Measurements from ENCODE around the gene FBXO2.
A peak's percentile ranks its signal among the peaks of the same experiment; 100 is the strongest.
"Not testable (repeated sequence)": the region's sequence is repeated elsewhere in the genome, so short reads cannot be mapped to it uniquely, and the experiment has no call there.

FBXO2 gene

DNA sequence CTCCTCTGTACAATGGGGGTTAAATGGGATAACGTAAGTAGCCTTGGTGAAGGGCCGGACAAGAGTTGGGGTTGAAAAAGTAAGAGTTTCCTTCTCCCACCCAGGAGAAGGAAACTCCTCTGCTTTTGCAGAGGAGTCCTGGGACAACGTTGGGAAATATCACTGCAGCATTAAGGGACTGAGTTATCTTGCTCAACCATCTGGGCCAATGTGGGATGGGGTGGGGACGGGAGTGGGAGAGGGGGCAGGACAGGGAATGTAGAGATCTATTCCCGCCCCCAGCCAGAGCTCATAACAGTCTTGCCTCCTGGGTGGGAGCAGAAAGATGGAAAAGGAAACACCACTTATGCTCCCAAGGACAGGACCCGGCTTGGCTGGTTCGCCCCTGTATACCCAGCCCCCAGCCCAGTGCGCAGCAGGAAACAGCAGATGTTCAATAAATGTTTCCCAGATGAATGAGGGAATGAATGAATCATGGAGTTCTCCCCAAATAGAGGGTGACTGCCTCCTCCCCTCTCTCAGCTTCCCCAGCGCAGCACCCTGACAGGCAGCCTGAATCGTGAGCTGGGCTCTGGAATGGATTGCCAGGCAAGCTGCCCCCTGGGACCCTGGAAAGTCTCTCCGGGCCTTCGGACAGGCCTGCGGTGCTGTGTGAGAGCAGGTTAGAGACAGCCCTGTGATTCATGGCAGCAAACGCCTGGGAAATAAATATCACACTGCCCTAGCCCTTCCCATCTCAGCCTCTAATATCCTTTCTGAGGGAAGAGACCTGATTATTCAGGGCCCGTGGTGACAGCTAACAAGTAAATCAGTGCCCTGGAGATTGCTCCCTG is 24.8 kb downstream of the FBXO2 start:
- no peak for DNase-seq (ENCODE audit: low read depth)

DNA sequence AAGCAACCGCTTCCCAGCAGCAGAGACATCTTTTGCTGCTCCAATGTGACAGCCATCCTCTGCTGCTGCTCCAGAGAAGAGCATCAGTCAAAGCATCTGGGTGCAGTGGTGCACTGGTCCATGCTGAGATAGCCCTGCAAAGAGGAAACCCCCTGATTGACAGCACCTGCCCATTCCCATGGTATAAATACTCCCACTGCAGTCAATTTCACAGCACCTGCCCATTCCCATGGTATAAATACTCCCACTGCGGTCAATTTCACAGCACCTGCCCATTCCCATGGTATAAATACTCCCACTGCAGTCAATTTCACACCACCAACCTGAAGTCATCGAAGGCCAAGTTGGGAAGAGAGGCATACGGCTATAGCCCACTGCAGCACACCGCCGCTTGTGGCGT is 25.5 kb downstream of the FBXO2 start:
- no peak for DNase-seq (ENCODE audit: low read depth)

DNA sequence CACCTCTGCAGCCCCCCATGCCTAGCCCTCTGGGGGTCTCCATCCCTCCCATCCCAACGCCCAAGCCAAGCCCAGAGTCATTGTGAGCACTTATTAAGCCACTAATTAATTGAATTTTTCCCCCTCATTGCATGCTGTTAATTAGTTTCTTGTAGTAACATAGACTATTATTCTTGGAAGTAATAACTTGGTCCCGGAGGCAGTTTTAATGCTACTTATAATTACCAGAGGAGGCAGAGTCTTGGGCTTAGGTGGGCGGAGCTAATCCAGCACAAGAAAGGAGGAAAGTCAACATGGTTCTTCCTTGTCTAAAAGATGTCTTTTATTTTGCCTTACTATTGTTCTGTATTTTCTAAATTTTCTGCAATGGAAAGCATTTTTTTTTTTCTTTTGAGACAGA is 27.7 kb downstream of the FBXO2 start:
- no peak for DNase-seq (ENCODE audit: low read depth)

DNA sequence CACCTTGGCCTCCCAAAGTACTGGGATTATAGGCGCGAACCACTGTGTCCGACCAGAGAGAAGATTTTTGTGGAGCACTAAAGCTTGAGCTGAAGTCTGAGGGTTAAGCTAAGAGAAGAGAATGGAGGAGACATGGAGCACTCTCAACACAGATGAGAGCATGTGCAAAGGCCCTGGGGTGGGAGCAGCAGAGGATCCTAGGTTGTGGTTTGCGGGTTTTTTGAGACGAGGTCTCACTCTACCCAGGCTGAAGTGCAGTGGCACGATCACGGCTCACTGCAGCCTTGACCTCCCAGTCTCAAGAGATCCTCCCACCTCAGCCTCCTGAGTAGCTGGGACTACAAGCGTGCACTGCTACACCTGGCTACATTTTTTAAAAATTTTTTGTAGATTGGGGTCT is 30.5 kb downstream of the FBXO2 start:
- DNase-seq (ENCODE audit: low read depth): no peak

DNA sequence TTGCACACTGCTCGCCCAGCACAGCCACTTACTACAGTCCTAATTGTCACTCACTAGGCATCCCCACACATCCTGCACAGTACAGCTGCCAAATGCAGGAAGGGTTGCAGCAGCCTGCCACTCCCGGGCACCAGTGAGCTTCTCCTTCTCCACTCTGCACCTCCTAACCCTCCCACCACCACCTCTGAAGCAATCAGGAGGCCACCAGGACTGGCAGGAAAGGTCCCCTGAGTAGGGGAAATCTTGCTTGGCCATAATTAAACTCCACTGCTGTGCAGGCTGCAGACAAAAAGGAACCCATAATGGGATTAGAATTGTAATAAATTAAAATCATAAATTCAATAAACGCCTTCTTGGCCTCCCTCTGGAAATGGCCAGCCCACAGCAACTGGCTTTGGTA is 31.8 kb downstream of the FBXO2 start:
- DNase-seq (ENCODE audit: low read depth): no peak

DNA sequence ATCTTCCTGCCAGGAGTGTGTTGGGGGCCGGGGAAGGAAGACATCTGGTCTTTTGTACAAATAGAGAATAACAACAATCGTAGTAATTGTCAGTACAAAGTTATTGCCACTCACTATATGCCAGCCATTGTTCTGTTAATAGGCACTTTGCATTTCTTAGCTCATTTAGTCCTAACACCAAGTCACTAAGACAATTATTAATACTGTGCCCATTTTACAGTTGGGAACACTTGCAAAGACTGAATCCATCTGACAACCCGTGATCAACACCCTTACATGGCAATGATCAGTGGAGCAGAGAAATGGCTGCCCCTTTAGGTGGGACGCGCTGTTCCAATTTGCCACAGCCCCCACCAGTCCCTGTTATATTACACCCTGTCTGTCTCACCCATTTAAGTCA is 33.3 kb downstream of the FBXO2 start:
- DNase-seq (ENCODE audit: low read depth): no peak

DNA sequence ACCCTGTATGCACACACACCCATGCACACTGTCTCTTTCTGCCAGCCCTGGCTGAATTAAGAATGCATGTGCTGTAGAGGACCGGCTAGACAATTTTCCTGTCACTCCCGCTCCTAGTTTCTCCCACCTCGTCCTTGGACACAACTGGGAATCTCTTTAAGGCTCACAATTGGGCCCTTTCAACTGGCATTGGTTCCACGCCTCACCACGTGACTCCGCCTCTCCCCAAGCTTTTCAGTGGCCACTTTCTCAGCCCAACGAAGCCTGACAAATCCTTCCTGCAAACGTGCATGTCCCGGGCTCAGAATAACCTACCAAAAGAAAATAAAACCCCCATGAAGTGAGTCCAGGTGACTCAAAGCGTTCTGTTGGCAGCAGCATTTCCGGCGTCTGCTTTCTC is 33.8 kb downstream of the FBXO2 start:
- no peak for DNase-seq (ENCODE audit: low read depth)

DNA sequence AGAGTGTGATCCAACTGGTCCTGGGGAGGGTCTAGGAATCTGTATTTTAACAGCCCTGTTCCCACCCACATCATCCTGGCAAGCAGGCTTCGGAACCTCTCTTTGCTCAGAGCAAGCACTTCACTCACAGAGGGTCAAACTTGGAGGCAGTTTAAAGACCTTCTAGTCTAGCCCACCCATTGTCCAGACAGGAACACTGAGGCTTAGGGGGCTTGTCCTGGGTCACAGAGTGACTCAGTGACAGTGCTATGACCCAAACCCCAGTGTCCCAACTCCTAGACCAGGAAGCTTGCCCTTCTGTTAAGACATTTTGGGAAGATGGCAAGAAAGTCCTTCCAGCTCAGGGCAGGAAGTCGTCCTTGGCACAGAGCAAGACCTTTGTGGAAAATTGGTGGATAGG is 36.5 kb downstream of the FBXO2 start:
- DNase-seq (ENCODE audit: low read depth): no peak

DNA sequence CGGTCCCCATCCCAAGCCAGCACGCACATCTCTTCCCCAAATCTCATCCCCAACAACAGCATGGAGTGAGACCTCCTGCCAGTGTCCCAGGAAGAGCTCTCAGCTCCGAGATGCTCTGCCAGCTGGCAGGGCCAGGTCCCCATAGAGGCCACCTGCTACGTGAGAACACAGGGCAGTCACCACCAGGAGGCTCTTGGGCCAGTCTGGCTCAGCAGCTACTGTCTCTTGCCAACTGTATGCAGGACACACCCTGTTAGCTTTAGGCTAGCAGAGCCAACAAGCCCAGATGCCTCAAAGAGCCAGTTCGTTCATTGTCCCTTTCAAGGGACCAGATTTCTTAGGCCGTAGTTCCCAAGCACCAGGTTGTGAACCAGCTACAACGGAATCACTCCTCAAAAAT is 36.9 kb downstream of the FBXO2 start:
- no peak for DNase-seq (ENCODE audit: low read depth)

DNA sequence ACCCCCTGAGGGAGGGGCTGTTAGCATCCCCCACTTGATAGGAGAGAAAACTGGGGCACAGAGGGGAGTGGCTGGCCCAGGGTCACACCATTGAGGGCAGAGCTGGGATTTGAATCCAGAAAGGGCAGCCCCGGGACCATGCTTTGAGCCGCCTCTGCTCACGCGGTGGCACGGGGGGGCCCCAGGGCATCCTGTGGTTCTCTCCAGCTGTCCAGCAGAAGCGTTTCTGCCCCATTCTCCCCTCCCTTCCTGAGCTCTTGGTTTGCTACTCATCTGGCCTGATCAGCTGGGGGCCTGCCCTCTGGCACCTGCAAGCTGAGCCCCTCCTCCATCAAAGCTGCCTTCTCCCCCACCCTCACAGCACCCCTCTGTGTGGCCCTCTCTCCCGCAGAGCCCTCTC is 37.5 kb downstream of the FBXO2 start:
- DNase-seq (ENCODE audit: low read depth): no peak

DNA sequence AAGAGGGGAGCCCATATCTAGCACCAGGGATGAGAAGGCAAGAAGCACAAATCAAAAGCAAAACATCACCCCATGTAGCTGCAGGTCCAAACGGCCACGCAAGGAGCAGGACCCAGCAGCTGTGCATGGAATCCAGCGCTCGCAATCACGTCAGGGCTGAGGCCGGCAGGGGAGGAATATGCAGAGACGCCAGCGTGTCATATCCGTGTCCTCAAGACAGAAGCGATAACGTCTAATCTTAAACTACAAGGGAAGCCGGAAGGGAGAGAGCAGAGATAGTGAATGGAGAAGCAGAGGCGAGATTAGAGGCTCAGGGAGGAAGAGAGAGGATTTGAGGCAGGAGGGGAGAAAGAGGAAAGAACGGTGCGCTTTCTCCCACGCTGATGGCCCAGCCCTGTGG is 39.1 kb downstream of the FBXO2 start:
- DNase-seq (ENCODE audit: low read depth): no peak

DNA sequence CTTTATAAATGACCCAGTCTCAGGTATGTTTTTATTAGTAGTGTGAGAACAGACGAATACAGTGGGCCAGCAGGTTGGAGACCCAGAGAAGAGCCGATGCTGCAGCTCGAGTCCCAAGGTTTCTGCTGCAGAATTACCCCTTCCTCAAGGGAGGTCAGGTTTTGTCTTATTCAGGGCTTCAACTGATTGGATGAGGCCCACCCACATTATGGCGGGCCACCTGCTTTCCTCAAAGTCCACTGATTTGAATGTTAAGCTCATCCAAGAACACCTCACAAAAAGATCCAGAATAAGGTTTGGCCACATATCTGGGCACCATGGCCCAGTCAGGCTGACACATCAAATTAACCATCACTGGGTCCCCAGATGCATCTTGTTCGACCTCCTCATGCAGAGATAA is 40.9 kb downstream of the FBXO2 start:
- no peak for DNase-seq (ENCODE audit: low read depth)

DNA sequence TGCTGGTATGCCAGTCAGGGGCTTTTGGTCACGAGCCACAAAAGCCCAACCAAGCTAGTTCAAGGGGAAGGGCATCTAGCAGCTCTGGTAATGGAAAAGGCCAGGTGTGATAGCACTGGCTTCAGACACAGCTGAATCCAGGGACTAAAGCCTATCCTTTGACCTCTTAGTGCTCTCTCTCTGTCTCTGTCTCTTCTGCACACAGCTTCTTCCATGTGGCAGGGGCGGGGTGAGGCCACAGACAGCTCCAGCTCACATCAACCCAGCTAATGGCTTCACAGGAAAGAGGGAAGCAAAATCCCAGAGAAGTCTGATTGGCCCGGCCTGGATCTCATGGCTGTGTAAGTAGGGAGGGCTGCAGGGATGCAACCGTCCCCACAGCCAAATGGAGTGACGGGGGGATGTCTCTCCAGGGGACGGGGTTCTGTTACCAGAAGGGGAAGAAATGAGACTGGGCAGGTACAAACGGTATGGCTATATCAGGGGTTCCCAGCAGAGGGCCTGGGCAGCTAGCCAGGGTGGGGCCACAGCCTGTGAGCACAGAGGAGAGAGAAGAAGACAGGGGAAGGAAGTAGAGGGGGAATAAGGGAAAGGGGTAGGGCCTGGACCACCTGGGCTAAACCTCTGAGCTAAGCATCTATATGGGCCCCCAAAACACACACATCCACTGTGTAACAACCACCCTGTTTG is 42.4 kb downstream of the FBXO2 start:
- DNase-seq (ENCODE audit: low read depth): no peak

DNA sequence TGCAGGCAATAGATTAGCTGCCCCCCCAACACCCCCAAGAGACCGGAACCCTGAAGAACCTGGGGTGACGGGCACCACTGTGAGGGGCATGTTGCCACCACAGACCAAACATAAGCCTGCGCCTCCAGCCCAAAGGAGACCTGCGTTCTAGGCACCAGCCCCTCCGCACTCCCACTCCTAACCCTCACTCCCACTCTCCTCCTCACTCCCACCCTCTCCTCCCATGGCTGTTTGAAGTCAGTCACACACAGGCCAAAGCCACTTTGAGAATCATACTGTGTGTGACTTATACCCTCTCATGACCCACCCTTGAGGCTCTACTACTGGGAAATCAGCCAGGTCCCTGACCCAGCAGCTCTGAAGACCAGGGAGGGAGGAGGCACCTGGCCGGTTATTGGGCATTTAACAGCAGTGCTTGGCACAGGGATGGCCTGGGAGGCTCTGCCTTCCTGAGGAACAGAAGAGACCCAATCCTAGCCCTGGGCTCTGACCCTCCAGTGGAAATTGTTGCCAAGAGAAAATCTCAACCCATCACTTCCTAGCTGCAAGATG is 43.5 kb downstream of the FBXO2 start:
- no peak for DNase-seq (ENCODE audit: low read depth)

DNA sequence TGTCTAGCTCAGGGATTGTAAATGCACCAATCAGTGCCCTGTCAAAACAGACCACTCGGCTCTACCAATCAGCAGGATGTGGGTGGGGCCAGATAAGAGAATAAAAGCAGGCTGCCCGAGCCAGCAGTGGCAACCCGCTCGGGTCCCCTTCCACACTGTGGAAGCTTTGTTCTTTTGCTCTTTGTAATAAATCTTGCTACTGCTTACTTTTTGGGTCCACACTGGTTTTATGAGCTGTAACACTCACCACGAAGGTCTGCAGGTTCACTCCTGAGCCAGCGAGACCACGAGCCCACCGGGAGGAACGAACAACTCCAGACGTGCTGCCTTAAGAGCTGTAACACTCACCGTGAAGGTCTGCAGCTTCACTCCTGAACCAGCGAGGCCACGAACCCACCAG is 44.9 kb downstream of the FBXO2 start:
- DNase-seq (ENCODE audit: low read depth): not testable (repeated sequence)

DNA sequence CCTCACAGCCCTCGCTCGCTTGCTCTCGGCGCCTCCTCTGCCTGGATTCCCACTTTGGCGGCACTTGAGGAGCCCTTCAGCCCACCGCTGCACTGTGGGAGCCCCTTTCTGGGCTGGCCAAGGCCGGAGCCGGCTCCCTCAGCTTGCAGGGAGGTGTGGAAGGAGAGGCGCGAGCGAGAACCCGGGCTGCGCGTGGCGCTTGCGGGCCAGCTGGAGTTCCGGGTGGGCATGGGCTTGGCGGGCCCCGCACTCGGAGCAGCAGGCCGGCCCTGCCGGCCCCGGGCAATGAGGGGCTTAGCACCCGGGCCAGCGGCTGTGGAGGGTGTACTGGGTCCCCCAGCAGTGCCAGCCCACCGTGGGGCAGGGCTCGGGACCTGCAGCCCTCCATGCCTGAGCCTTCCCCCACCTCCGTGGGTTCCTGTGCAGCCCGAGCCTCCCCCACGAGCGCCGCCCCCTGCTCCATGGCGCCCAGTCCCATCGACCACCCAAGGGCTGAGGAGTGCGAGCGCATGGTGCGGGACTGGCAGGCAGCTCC is 45.6 kb downstream of the FBXO2 start:
- DNase-seq (ENCODE audit: low read depth): not testable (repeated sequence)

DNA sequence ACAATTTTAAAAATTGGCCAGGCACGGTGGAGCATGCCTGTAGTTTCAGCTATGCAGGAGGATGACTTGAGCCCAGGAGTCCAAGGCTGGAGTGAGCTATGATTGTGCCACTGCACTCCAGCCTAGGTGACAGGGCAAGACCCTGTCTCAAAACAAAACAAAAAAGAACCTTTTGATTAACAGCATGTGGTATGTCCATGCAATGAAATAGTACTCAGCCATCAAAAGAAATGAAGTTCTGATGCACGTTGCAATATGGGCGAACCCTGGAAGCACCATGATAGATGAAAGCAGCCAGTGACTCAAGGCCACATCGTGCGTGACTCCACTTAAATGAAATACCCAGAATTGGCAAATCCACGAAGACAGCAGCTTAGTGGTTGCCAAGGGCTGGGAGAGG is 47.5 kb downstream of the FBXO2 start:
- DNase-seq (ENCODE audit: low read depth): no peak

DNA sequence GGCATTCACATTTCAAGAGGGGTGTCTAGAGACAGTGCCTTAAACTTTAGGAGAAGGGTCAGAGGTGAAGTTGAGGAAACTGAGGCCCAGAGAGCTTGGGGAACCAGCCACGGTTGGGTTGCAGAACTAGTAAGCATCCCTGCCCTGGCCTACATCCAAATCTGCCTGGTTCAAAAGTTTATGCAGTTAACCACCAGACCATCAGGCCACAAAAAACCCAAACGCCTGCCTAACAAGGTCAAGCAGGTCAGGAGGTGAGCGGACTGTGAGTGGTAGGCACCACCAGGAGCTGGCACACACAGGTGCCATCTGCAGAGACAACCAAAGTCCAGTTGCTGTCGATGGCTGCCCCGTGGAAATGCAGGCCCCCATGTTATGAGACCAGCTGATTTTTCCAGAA is 51.2 kb downstream of the FBXO2 start:
- DNase-seq (ENCODE audit: low read depth): no peak

DNA sequence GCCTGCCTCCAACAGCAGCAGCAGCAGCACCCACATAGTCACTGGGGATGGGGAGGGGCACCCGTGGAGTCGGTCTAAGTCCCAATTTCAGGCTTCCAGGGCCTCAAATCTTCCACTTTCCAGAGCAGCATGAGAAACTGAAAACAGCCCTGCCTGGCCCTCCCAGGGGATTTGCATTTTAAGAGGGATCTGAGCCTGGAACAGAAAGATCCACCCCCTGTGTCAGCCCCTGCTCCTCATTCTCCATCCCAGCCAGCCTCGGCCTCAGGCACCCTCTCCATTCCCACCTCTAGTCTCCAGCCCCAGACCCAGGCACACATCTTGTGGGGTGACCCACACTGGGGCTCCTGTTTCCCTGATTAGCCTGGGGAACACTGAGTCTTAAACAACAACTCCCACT is 51.8 kb downstream of the FBXO2 start:
- no peak for DNase-seq (ENCODE audit: low read depth)

DNA sequence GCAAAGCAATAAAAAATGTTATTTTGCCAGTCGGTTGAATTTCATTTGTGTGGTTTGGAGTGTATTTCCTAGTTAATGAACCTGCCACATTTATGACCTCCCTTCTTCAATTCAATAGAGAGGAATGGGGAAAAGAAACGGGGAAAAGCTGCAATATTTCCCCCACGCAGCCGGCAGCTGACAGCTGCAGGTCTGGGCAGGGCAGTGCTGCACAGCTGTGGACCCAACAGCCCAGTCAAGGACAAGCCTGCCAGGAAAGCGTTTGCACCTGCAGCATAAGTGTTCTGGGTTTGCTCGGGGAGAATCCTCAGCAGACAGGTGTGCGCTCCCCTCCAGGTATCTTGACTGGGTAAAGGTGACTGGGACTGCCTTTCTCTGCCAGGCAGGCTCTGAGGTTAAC is 53.4 kb downstream of the FBXO2 start:
- DNase-seq (ENCODE audit: low read depth): no peak

DNA sequence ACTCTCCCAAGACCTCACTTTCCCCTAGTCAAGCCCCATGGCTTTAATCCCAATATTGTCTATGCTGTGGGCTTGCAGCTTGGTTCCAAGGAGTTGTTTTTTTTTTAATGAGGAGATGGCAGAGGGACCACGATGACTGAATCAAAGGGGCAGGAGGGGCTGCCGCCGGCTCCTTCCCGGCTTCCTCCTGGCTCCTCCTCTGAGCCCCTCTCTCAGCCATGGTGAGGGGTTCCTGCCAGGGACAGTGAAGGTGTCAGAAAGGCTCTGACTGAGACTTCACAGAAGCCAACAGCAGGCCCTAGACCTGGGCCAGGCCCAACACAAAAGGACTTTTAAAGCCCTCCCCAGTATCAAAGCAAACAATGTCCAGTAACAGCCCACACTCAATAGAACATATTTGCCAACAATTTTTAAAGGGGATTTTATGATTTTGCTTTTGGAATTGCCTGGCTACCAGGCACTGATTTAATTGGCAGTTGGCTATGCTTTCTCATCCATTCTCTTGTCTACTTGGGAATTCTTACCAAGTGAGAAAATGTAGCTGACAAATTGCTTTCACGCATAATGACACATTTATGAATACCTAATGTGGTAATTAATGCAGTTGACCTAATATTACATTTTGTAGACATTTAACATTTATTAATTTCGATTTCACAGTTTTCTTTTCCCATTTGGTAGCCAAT is 54.2 kb downstream of the FBXO2 start:
- no peak for DNase-seq (ENCODE audit: low read depth)

DNA sequence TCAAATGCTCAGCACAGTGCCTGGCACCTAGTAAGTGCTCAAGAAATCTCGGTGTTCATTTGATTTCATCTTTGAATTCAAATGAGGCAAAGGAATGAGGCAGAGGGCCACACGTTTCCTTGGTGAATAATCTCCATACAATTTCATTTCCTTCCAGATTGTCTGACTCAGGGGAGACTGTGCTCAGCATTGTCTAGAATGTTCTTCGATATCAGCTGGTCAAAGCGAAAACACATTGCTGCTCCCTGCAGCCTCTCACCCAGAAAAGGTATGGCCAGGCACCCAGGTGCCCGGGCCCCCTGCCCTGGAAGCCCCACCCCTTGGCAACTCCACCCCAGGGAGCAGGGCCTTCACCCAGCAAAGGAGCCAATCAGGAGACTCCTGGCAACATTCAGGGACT is 55.8 kb downstream of the FBXO2 start:
- DNase-seq (ENCODE audit: low read depth): peak; percentile 10
